ENCODE measurements around the gene ZNF606.
"Not testable (repeated sequence)": the region's sequence is repeated elsewhere in the genome, so short reads cannot be mapped to it uniquely, and the experiment has no call there.

ZNF606 gene

GRCh38 chr19:58009666-58010301 lies 7.2 kb upstream of the ZNF606 start:
- peak; percentile 85 for DNase-seq

GRCh38 chr19:58009301-58009665 lies 6.7 kb upstream of the ZNF606 start:
- DNase-seq = no peak

GRCh38 chr19:58008877-58009276 lies 6.3 kb upstream of the ZNF606 start:
- DNase-seq = not testable (repeated sequence)

- DNase-seq = no peak
Observed at GRCh38 chr19:58007285-58007684, 4.7 kb upstream of the ZNF606 start.

- DNase-seq = no peak
Observed at GRCh38 chr19:58003174-58003828, 681 bp upstream of the ZNF606 start.

GRCh38 chr19:58001895-58002369 lies 688 bp downstream of the ZNF606 start:
- peak; percentile 22 for DNase-seq

- no peak for DNase-seq
Observed at GRCh38 chr19:58000677-58001076, 1.9 kb downstream of the ZNF606 start.

GRCh38 chr19:57992841-57993240 lies 9.8 kb downstream of the ZNF606 start:
- no peak for DNase-seq

- peak; percentile 7 for DNase-seq
Observed at GRCh38 chr19:57978586-57979289, 23.9 kb downstream of the ZNF606 start.

- DNase-seq = no peak
Observed at GRCh38 chr19:57974434-57974833, 28.2 kb downstream of the ZNF606 start, which contains the start of gene C19orf18. Gene C19orf18 (minus strand): TSS chr19:57974534. CDS start chr19:57974432, 102 bp downstream.

GRCh38 chr19:57964761-57965160 lies 37.9 kb downstream of the ZNF606 start:
- no peak for DNase-seq

- DNase-seq = no peak
Observed at GRCh38 chr19:57961785-57962184, 40.8 kb downstream of the ZNF606 start.

GRCh38 chr19:57954996-57955395 lies 47.6 kb downstream of the ZNF606 start:
- no peak for DNase-seq

- no peak for DNase-seq
Observed at GRCh38 chr19:57949702-57950101, 52.9 kb downstream of the ZNF606 start.

GRCh38 chr19:57949296-57949695 lies 53.3 kb downstream of the ZNF606 start:
- no peak for DNase-seq

- DNase-seq = peak; percentile 95
Observed at GRCh38 chr19:57947419-57948134, 55.0 kb downstream of the ZNF606 start, which contains the start of gene ZNF256. Gene ZNF256 (minus strand): TSS chr19:57947706. CDS start chr19:57947474, 232 bp downstream.

- DNase-seq = no peak
Observed at GRCh38 chr19:57947088-57947418, 55.6 kb downstream of the ZNF606 start.

GRCh38 chr19:57946316-57946715 lies 56.3 kb downstream of the ZNF606 start:
- no peak for DNase-seq

- DNase-seq = no peak
Observed at GRCh38 chr19:57941593-57941992, 61.0 kb downstream of the ZNF606 start.

GRCh38 chr19:57935731-57936130 lies 66.9 kb downstream of the ZNF606 start:
- DNase-seq = no peak

- DNase-seq = peak; percentile 90
Observed at GRCh38 chr19:57934820-57935665, 67.6 kb downstream of the ZNF606 start, which contains the start of gene ZNF418. Gene ZNF418 (minus strand): TSS chr19:57935402. CDS start chr19:57933822, 1,580 bp downstream.

- no peak for DNase-seq
Observed at GRCh38 chr19:57927587-57927986, 75.0 kb downstream of the ZNF606 start.
